ENCODE results near the gene PTK6.

DNA sequence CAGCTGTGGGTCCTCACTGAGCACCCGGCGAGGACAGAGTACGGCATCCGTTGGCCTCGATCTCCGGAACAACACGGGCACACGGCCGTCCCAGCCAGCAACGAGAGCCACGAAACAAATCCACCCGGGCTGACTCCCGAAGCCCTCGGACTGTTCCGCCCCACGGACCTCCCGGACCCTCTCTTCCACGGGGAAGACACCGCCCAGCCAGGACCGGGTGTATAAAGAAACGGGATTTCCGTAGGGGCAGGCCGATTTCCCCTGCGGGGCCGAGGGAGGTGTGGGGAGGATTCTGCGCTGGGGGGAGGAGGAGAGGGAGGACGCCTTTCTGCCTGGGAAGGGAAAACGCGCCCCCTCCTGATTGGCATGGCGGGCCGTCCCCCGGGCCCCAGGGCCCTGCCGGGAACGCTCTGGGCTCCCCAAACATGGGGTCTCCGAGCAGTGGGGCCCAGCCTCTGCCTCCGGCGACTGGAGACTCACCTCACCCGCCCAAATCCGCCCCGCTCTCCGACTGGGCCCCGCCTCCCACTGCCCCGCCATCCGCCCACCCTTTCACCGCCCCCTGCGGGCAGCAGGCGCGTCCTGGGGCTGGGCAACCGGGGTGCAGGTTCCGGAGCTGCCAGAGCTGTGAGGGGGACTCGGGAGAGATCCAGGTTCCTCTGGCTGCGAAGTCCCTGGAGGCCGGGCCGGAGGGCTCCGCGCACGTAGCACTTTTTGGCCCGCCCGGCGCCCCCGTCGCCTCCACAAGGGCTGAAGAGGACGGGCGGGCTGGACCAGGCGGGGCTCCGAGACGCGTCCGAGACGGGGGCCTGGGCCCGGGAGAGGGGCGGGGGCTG is 17.3 kb downstream of the PTK6 start:
- TF ChIP-seq POLR2AphosphoS5 (IDR thresholded peaks at IDR 0.05; ENCODE audit: low read depth, low read length): no peak
- TF ChIP-seq, protein P1, sequence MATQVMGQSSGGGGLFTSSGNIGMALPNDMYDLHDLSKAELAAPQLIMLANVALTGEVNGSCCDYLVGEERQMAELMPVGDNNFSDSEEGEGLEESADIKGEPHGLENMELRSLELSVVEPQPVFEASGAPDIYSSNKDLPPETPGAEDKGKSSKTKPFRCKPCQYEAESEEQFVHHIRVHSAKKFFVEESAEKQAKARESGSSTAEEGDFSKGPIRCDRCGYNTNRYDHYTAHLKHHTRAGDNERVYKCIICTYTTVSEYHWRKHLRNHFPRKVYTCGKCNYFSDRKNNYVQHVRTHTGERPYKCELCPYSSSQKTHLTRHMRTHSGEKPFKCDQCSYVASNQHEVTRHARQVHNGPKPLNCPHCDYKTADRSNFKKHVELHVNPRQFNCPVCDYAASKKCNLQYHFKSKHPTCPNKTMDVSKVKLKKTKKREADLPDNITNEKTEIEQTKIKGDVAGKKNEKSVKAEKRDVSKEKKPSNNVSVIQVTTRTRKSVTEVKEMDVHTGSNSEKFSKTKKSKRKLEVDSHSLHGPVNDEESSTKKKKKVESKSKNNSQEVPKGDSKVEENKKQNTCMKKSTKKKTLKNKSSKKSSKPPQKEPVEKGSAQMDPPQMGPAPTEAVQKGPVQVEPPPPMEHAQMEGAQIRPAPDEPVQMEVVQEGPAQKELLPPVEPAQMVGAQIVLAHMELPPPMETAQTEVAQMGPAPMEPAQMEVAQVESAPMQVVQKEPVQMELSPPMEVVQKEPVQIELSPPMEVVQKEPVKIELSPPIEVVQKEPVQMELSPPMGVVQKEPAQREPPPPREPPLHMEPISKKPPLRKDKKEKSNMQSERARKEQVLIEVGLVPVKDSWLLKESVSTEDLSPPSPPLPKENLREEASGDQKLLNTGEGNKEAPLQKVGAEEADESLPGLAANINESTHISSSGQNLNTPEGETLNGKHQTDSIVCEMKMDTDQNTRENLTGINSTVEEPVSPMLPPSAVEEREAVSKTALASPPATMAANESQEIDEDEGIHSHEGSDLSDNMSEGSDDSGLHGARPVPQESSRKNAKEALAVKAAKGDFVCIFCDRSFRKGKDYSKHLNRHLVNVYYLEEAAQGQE (IDR thresholded peaks at IDR 0.05; ENCODE audit: insufficient read depth in 1 of 2, low read depth in 2 of 2, low read length in 2 of 2): no peak
- no peak for TF ChIP-seq SIN3A (IDR thresholded peaks at IDR 0.05; ENCODE audit: borderline replicate concordance, insufficient read depth, low read length)
